ENCODE measurements around the gene CRPPA.
"Not testable (repeated sequence)": the region's sequence is repeated elsewhere in the genome, so short reads cannot be mapped to it uniquely, and the experiment has no call there.

The CRPPA gene

GRCh38 chr7:16421333-16422102 lies at the start of gene CRPPA:
CRPPA (minus strand) TSS chr7:16421538; CDS start chr7:16421322, 216 bp downstream.
- Histone ChIP-seq H3K27me3 (ENCODE audit: insufficient read depth, low read length) (no peaks in the 10 kb centered on the region), H2AFZ (ENCODE audit: low read depth, low read length) (no peak within 1 kb of the TSS), H3K4me3 (ENCODE audit: low read length) (no peak within 1 kb of the TSS), H3K4me1 (ENCODE audit: insufficient read depth, low read length) (no peaks in the 10 kb centered on the region), H3K9me3 (ENCODE audit: low read length) (peaks cover 6% of the 10 kb centered on the region), H3K36me3 (ENCODE audit: insufficient read depth, low read length) (no peaks in the 10 kb centered on the region)

- Histone ChIP-seq H3K9me3 (ENCODE audit: low read length) (no peaks in the 10 kb centered on the region), H3K36me3 (ENCODE audit: insufficient read depth, low read length) (peaks cover 17% of the 10 kb centered on the region), H3K27me3 (ENCODE audit: insufficient read depth, low read length) (no peaks in the 10 kb centered on the region), H3K4me1 (ENCODE audit: insufficient read depth, low read length) (peaks cover 32% of the 10 kb centered on the region), H3K4me3 (ENCODE audit: low read length) (peak within 1 kb of the TSS; percentile 49), H2AFZ (ENCODE audit: low read depth, low read length) (peak within 1 kb of the TSS; percentile 96)
Measured at GRCh38 chr7:16465469-16466361, 44.4 kb upstream of the CRPPA start, which contains the start of gene SOSTDC1. SOSTDC1 (minus strand) TSS chr7:16465738; CDS start chr7:16465668, 70 bp downstream.

GRCh38 chr7:16463949-16464715 lies 42.8 kb upstream of the CRPPA start:
- peaks cover 32% of the 10 kb centered on the region for H3K4me1 ChIP-seq (ENCODE audit: insufficient read depth, low read length)
- H3K27me3 ChIP-seq (ENCODE audit: insufficient read depth, low read length), result no peaks in the 10 kb centered on the region
- H3K36me3 ChIP-seq (ENCODE audit: insufficient read depth, low read length), result peaks cover 17% of the 10 kb centered on the region
- H2AFZ ChIP-seq (ENCODE audit: low read depth, low read length), result peak overlapping the region; percentile 62
- H3K4me3 ChIP-seq (ENCODE audit: low read length), result peak overlapping the region; percentile 49
- no peaks in the 10 kb centered on the region for H3K9me3 ChIP-seq (ENCODE audit: low read length)

- peak overlapping the region; percentile 62 for H2AFZ ChIP-seq (ENCODE audit: low read depth, low read length)
- no peaks in the 10 kb centered on the region for H3K9me3 ChIP-seq (ENCODE audit: low read length)
- H3K27me3 ChIP-seq (ENCODE audit: insufficient read depth, low read length), result no peaks in the 10 kb centered on the region
- peaks cover 32% of the 10 kb centered on the region for H3K4me1 ChIP-seq (ENCODE audit: insufficient read depth, low read length)
- peak overlapping the region; percentile 49 for H3K4me3 ChIP-seq (ENCODE audit: low read length)
- H3K36me3 ChIP-seq (ENCODE audit: insufficient read depth, low read length), result peaks cover 17% of the 10 kb centered on the region
Measured at GRCh38 chr7:16463520-16463919, 42.2 kb upstream of the CRPPA start.

GRCh38 chr7:16462431-16462889 lies 41.1 kb upstream of the CRPPA start:
- Histone ChIP-seq H3K9me3 (ENCODE audit: low read length) (no peaks in the 10 kb centered on the region), H2AFZ (ENCODE audit: low read depth, low read length) (no peak overlapping the region), H3K4me3 (ENCODE audit: low read length) (peak overlapping the region; percentile 49), H3K27me3 (ENCODE audit: insufficient read depth, low read length) (no peaks in the 10 kb centered on the region), H3K4me1 (ENCODE audit: insufficient read depth, low read length) (peaks cover 32% of the 10 kb centered on the region), H3K36me3 (ENCODE audit: insufficient read depth, low read length) (peaks cover 17% of the 10 kb centered on the region)

GRCh38 chr7:16460789-16461493 lies 39.6 kb upstream of the CRPPA start:
- H3K27me3 ChIP-seq (ENCODE audit: insufficient read depth, low read length), result no peaks in the 10 kb centered on the region
- H3K9me3 ChIP-seq (ENCODE audit: low read length), result no peaks in the 10 kb centered on the region
- peaks cover 24% of the 10 kb centered on the region for H3K4me1 ChIP-seq (ENCODE audit: insufficient read depth, low read length)
- H2AFZ ChIP-seq (ENCODE audit: low read depth, low read length), result no peak overlapping the region
- no peak overlapping the region for H3K4me3 ChIP-seq (ENCODE audit: low read length)
- H3K36me3 ChIP-seq (ENCODE audit: insufficient read depth, low read length), result peaks cover 17% of the 10 kb centered on the region

GRCh38 chr7:16456303-16456702 lies 35.0 kb upstream of the CRPPA start:
- not testable (repeated sequence) for H3K36me3 ChIP-seq (ENCODE audit: insufficient read depth, low read length)

DNA sequence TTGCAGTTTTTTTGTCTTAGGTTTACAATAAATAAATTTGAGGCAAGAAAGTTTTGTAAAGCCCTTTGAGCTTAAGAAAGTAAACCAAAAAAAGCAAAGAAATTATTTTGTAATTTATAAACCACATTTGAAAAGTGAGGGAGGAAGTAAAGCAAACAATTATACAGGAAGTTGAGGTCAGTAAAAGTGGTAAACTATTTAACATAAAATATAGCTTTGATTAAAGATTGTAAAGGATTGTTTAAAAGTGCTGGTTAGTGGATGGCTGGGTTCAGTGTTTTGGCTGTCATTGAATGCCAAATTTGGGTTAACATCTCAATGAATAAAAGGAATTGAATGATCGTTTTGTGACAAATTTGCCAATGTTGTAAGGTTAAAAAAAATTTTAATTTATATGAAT lies 34.3 kb upstream of the CRPPA start:
- Histone ChIP-seq H3K27me3 (ENCODE audit: insufficient read depth, low read length) (no peaks in the 10 kb centered on the region), H3K9me3 (ENCODE audit: low read length) (no peaks in the 10 kb centered on the region)

More at GRCh38 chr7:16456303-16456702, 35.0 kb upstream of the CRPPA start:
- H2AFZ ChIP-seq (ENCODE audit: low read depth, low read length); H3K27me3 ChIP-seq (ENCODE audit: insufficient read depth, low read length); H3K4me3 ChIP-seq (ENCODE audit: low read length); H3K4me1 ChIP-seq (ENCODE audit: insufficient read depth, low read length); H3K9me3 ChIP-seq (ENCODE audit: low read length): not testable (repeated sequence)

GRCh38 chr7:16450366-16450765 lies 29.0 kb upstream of the CRPPA start:
- no peak overlapping the region for H3K4me3 ChIP-seq (ENCODE audit: low read length)
- no peaks in the 10 kb centered on the region for H3K9me3 ChIP-seq (ENCODE audit: low read length)
- no peaks in the 10 kb centered on the region for H3K4me1 ChIP-seq (ENCODE audit: insufficient read depth, low read length)
- H3K27me3 ChIP-seq (ENCODE audit: insufficient read depth, low read length), result no peaks in the 10 kb centered on the region
- no peaks in the 10 kb centered on the region for H3K36me3 ChIP-seq (ENCODE audit: insufficient read depth, low read length)
- H2AFZ ChIP-seq (ENCODE audit: low read depth, low read length), result no peak overlapping the region

More for the DNA sequence above, 34.3 kb upstream of the CRPPA start:
- no peak overlapping the region for H3K4me3 ChIP-seq (ENCODE audit: low read length)
- no peaks in the 10 kb centered on the region for H3K36me3 ChIP-seq (ENCODE audit: insufficient read depth, low read length)
- H3K4me1 ChIP-seq (ENCODE audit: insufficient read depth, low read length), result no peaks in the 10 kb centered on the region
- H2AFZ ChIP-seq (ENCODE audit: low read depth, low read length), result no peak overlapping the region

- Histone ChIP-seq H3K4me1 (ENCODE audit: insufficient read depth, low read length) (no peaks in the 10 kb centered on the region), H3K36me3 (ENCODE audit: insufficient read depth, low read length) (no peaks in the 10 kb centered on the region), H3K27me3 (ENCODE audit: insufficient read depth, low read length) (no peaks in the 10 kb centered on the region), H3K4me3 (ENCODE audit: low read length) (no peak overlapping the region), H3K9me3 (ENCODE audit: low read length) (no peaks in the 10 kb centered on the region), H2AFZ (ENCODE audit: low read depth, low read length) (no peak overlapping the region)
Measured at GRCh38 chr7:16447876-16448275, 26.5 kb upstream of the CRPPA start.

DNA sequence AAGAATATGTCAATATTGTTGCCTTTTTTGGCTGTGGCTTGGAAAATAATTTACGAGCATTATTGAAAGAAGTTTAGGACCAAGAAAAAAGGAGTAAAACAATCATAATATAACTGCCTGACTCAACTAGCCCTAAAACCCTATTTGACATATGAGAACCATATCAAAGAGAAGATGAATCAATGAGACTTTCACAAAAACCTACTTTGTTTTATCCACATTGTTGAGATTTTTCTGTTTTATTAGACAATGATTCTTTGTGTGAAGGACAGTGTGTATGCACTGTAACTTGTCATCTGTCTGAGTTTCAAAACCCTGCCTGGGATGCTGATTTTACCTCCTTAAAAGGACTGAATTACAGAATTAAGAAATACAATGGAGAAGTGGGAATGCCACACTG lies 25.2 kb upstream of the CRPPA start:
- Histone ChIP-seq H2AFZ (ENCODE audit: low read depth, low read length) (no peak overlapping the region), H3K4me3 (ENCODE audit: low read length) (no peak overlapping the region), H3K27me3 (ENCODE audit: insufficient read depth, low read length) (no peaks in the 10 kb centered on the region), H3K36me3 (ENCODE audit: insufficient read depth, low read length) (no peaks in the 10 kb centered on the region), H3K4me1 (ENCODE audit: insufficient read depth, low read length) (no peaks in the 10 kb centered on the region), H3K9me3 (ENCODE audit: low read length) (no peaks in the 10 kb centered on the region)

- H2AFZ ChIP-seq (ENCODE audit: low read depth, low read length); H3K9me3 ChIP-seq (ENCODE audit: low read length); H3K4me3 ChIP-seq (ENCODE audit: low read length); H3K36me3 ChIP-seq (ENCODE audit: insufficient read depth, low read length); H3K4me1 ChIP-seq (ENCODE audit: insufficient read depth, low read length); H3K27me3 ChIP-seq (ENCODE audit: insufficient read depth, low read length): not testable (repeated sequence)
Measured at GRCh38 chr7:16443871-16444270, 22.5 kb upstream of the CRPPA start.
